OCI-LY7 (cell line): Measurements from ENCODE around the gene BICDL1. TPM values are rescaled to one million over a fixed set of nuclear protein-coding genes. Genes with fewer than 3 reads are reported as not detected.

Experiments used
- BruUV-seq: library from RNA; stranded (reverse); fragments of 400-500 nt; replicated peaks from 2 replicates; lab custom pipeline; 2021; lab: Mats Ljungman, UMichigan
- CTCF ChIA-PET: fragments of 300-600 bp; sonication (Branson Sonifier 250); formaldehyde crosslinking; loops from one replicate; lab custom pipeline; 2022; ENCODE audit warnings: antibody characterized with exemption; ENCODE audit not compliant: unreplicated experiment; lab: Charles Lee
- POLR2A ChIA-PET: fragments of 300-600 bp; sonication (Branson Sonifier 250); formaldehyde crosslinking; loops from one replicate; lab custom pipeline; 2022; ENCODE audit warnings: antibody characterized with exemption; lab: Charles Lee
- DNase-seq: peaks from one replicate; pipeline ENCODE4 v3.0.0-alpha.2; 2015; ENCODE audit warnings: low spot score
- H2AFZ ChIP-seq: fragments of 200-600 bp; sonication (generic), shearing (Covaris generic); 2 replicates; pipeline ENCODE4 v1.6.1; 2014; ENCODE audit warnings: mild to moderate bottlenecking, antibody characterized with exemption, low read length, moderate library complexity
- H3K27ac ChIP-seq: fragments of 200-600 bp; sonication (generic); 2 replicates; pipeline ENCODE4 v1.5.1; 2014; ENCODE audit warnings: mixed run types, low read depth, mild to moderate bottlenecking, moderate library complexity, low read length, inconsistent platforms; ENCODE audit not compliant: poor library complexity, severe bottlenecking
- H3K36me3 ChIP-seq: fragments of 200-600 bp; sonication (generic); 2 replicates; pipeline ENCODE4 v1.6.1; 2014; ENCODE audit warnings: mild to moderate bottlenecking, antibody characterized with exemption, low read length, moderate library complexity, mixed read lengths; ENCODE audit not compliant: insufficient read depth
- H3K4me1 ChIP-seq: fragments of 200-600 bp; sonication (generic); 2 replicates; pipeline ENCODE4 v1.5.1; 2014; ENCODE audit warnings: mild to moderate bottlenecking, low read length; ENCODE audit not compliant: insufficient read depth, poor library complexity, severe bottlenecking
- H3K4me2 ChIP-seq: fragments of 200-600 bp; sonication (generic); 2 replicates; pipeline ENCODE4 v1.6.1; 2014; ENCODE audit warnings: mild to moderate bottlenecking, low read length
- H3K4me3 ChIP-seq: fragments of 200-600 bp; sonication (generic); 2 replicates; pipeline ENCODE4 v1.5.1; 2014; ENCODE audit warnings: mild to moderate bottlenecking, low read depth, low read length; ENCODE audit not compliant: poor library complexity, severe bottlenecking
- H3K79me2 ChIP-seq: fragments of 200-600 bp; sonication (generic); 2 replicates; pipeline ENCODE4 v1.6.1; 2016; ENCODE audit warnings: low read depth, mild to moderate bottlenecking, low read length, moderate library complexity, mixed read lengths; ENCODE audit not compliant: insufficient read depth
- H3K9me2 ChIP-seq: fragments of 200-600 bp; sonication (generic); 2 replicates; pipeline ENCODE4 v1.6.1; 2016; ENCODE audit warnings: mild to moderate bottlenecking, low read length, mixed read lengths; ENCODE audit not compliant: insufficient read depth
- H3K9me3 ChIP-seq: fragments of 200-600 bp; sonication (generic); 2 replicates; pipeline ENCODE4 v1.6.1; 2014; ENCODE audit warnings: mild to moderate bottlenecking, mixed run types, low read length, mixed read lengths
- H4K20me1 ChIP-seq: fragments of 200-600 bp; sonication (generic); 2 replicates; pipeline ENCODE4 v1.6.1; 2014; ENCODE audit warnings: mild to moderate bottlenecking, antibody characterized with exemption, low read length, moderate library complexity, mixed read lengths; ENCODE audit not compliant: insufficient read depth
- EZH2phosphoT487 ChIP-seq: fragments of 200-600 bp; sonication (generic); IDR thresholded peaks from 2 replicates; pipeline ENCODE4 v1.6.1; 2018; ENCODE audit warnings: low read depth, borderline replicate concordance, mild to moderate bottlenecking, mixed run types, antibody characterized with exemption, low read length, moderate library complexity, mixed read lengths
- intact Hi-C: fragments of 100-400 bp; cut with micrococcal nuclease; formaldehyde crosslinking; loops from one replicate; pipeline ENCODE4 v1.10.0; 2022; ENCODE audit not compliant: unreplicated experiment
- total RNA-seq, 2 experiments: library from RNA; depleted of rRNA in 1 of 2; stranded (reverse); fragments of >200 nt in 1 of 2; shearing (Covaris generic) in 1 of 2; gene quantifications; 2 replicates each; pipeline ENCODE4 v1.2.3, GENCODE V29; 2014 to 2022
- TF ChIP-seq, protein P1 (sequence below): fragments of 200-600 bp; sonication (generic); conservative IDR thresholded peaks from 2 replicates; pipeline ENCODE4 v1.5.1; 2014; ENCODE audit warnings: mild to moderate bottlenecking, antibody characterized with exemption, low read length, moderate library complexity, mixed read lengths

Gene BICDL1
- total RNA-seq, 2 experiments from 2014 or later, result 6.5 to 22.6 TPM

GRCh38 chr12:120064054-120064940 lies 75.3 kb downstream of the BICDL1 start:
- H3K27ac ChIP-seq, result no peak overlapping the region
- intact Hi-C loops, result no loop called here
- CTCF ChIA-PET, result no interaction called here
- no peaks in the 10 kb centered on the region for H3K9me3 ChIP-seq
- peaks cover 3% of the 10 kb centered on the region; the same call in 1 of the 2 replicates for H3K36me3 ChIP-seq
- POLR2A ChIA-PET, result interaction anchor here (0.7 kb wide), 1 partner anchor 9 kb away, joined by 3 read pairs; no protein-coding TSS in a partner anchor
- TF ChIP-seq, protein P1, sequence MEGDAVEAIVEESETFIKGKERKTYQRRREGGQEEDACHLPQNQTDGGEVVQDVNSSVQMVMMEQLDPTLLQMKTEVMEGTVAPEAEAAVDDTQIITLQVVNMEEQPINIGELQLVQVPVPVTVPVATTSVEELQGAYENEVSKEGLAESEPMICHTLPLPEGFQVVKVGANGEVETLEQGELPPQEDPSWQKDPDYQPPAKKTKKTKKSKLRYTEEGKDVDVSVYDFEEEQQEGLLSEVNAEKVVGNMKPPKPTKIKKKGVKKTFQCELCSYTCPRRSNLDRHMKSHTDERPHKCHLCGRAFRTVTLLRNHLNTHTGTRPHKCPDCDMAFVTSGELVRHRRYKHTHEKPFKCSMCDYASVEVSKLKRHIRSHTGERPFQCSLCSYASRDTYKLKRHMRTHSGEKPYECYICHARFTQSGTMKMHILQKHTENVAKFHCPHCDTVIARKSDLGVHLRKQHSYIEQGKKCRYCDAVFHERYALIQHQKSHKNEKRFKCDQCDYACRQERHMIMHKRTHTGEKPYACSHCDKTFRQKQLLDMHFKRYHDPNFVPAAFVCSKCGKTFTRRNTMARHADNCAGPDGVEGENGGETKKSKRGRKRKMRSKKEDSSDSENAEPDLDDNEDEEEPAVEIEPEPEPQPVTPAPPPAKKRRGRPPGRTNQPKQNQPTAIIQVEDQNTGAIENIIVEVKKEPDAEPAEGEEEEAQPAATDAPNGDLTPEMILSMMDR, result no peak
- no peak for TF ChIP-seq EZH2phosphoT487
- H2AFZ ChIP-seq, result no peak overlapping the region
- H3K79me2 ChIP-seq, result no peaks in the 10 kb centered on the region
- no peak overlapping the region for H3K4me2 ChIP-seq
- no peak for DNase-seq
- no peaks in the 10 kb centered on the region for H3K9me2 ChIP-seq
- H4K20me1 ChIP-seq, result no peaks in the 10 kb centered on the region
- H3K4me3 ChIP-seq, result no peak overlapping the region
- no peaks in the 10 kb centered on the region for H3K4me1 ChIP-seq
- BruUV-seq, result no TSS peak

GRCh38 chr12:120065472-120065871 lies 76.4 kb downstream of the BICDL1 start:
- Histone ChIP-seq H3K9me2 (no peaks in the 10 kb centered on the region), H3K79me2 (no peaks in the 10 kb centered on the region), H3K4me2 (no peak overlapping the region), H3K4me3 (no peak overlapping the region), H3K4me1 (no peaks in the 10 kb centered on the region), H4K20me1 (no peaks in the 10 kb centered on the region), H3K36me3 (peaks cover 3% of the 10 kb centered on the region; the same call in 1 of the 2 replicates), H3K27ac (no peak overlapping the region), H3K9me3 (no peaks in the 10 kb centered on the region), H2AFZ (no peak overlapping the region)
- ChIA-PET CTCF (no interaction called here), POLR2A (no interaction called here)
- no peak for DNase-seq
- no TSS peak for BruUV-seq
- intact Hi-C loops, result no loop called here
- TF ChIP-seq EZH2phosphoT487, result no peak
- TF ChIP-seq, protein P1, result no peak

DNA sequence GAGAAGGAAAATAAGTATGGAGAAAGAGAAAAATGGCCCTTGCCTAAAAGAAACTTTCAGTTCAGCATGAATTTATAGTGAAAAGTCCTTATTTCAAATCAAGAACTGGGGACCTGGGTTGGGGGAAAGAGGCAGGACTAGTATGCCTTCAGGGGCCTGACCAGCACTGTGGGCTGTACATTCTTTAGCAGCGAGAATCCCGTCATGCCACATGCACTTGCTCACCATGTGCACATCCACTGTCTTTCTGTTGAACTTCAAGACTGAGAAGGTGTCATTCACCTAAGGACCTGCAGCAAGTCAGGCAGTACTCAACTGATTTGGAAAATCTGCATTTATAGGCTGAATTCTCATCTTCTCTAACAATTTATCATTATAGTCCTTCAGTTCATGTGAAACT lies 77.3 kb downstream of the BICDL1 start:
- H3K4me1 ChIP-seq, result no peaks in the 10 kb centered on the region
- no peak overlapping the region for H3K4me2 ChIP-seq
- BruUV-seq, result no TSS peak
- H3K9me2 ChIP-seq, result no peaks in the 10 kb centered on the region
- no peak overlapping the region for H3K27ac ChIP-seq
- ChIA-PET CTCF (no interaction called here), POLR2A (interaction anchor here (0.5 to 0.8 kb wide), 2 partner anchors 13 to 101 kb away, joined by 3 to 4 read pairs; no protein-coding TSS in a partner anchor)
- no peak for DNase-seq
- peaks cover 3% of the 10 kb centered on the region; the same call in 1 of the 2 replicates for H3K36me3 ChIP-seq
- no peaks in the 10 kb centered on the region for H4K20me1 ChIP-seq
- H3K4me3 ChIP-seq, result no peak overlapping the region
- no peak overlapping the region for H2AFZ ChIP-seq
- no peaks in the 10 kb centered on the region for H3K9me3 ChIP-seq
- H3K79me2 ChIP-seq, result no peaks in the 10 kb centered on the region
- TF ChIP-seq EZH2phosphoT487, result no peak
- TF ChIP-seq, protein P1, result no peak
- intact Hi-C loops, result no loop called here
